ENCODE results near the gene MBTPS1. TPM values are rescaled to one million over a fixed set of nuclear protein-coding genes. Genes with fewer than 3 reads are reported as not detected.

The MBTPS1 gene
- total RNA-seq, 1 experiment from 2014 or later: 130 TPM

- no peak for DNase-seq
- Mint-ChIP-seq H3K27me3 (ENCODE audit: unreplicated experiment) (no peaks in the 10 kb centered on the region), H3K4me3 (ENCODE audit: low read depth, unreplicated experiment) (no peak overlapping the region), H3K4me1 (ENCODE audit: low read depth, unreplicated experiment) (no peaks in the 10 kb centered on the region), H3K36me3 (ENCODE audit: insufficient read depth, unreplicated experiment) (peaks cover 61% of the 10 kb centered on the region), H3K27ac (ENCODE audit: unreplicated experiment) (no peak overlapping the region), H3K9me3 (ENCODE audit: low read depth, unreplicated experiment) (no peaks in the 10 kb centered on the region)
- intact Hi-C loops (cut with micrococcal nuclease; ENCODE audit: unreplicated experiment): no loop called here
- BruUV-seq (replicated peaks): no TSS peak
- CTCF ChIA-PET: no interaction called here
- TF ChIP-seq CTCF (IDR thresholded peaks at IDR 0.05; ENCODE audit: unreplicated experiment): no peak
Measured at GRCh38 chr16:84055366-84055765, 61.4 kb downstream of the MBTPS1 start.

- intact Hi-C loops (cut with micrococcal nuclease; ENCODE audit: unreplicated experiment): no loop called here
- H3K4me1 Mint-ChIP-seq (ENCODE audit: low read depth, unreplicated experiment): no peaks in the 10 kb centered on the region
- H3K27me3 Mint-ChIP-seq (ENCODE audit: unreplicated experiment): no peaks in the 10 kb centered on the region
- H3K4me3 Mint-ChIP-seq (ENCODE audit: low read depth, unreplicated experiment): no peak overlapping the region
- DNase-seq: no peak
- H3K36me3 Mint-ChIP-seq (ENCODE audit: insufficient read depth, unreplicated experiment): peaks cover 59% of the 10 kb centered on the region
- no peak overlapping the region for H3K27ac Mint-ChIP-seq (ENCODE audit: unreplicated experiment)
- TF ChIP-seq CTCF (IDR thresholded peaks at IDR 0.05; ENCODE audit: unreplicated experiment): no peak
- no peaks in the 10 kb centered on the region for H3K9me3 Mint-ChIP-seq (ENCODE audit: low read depth, unreplicated experiment)
- CTCF ChIA-PET: no interaction called here
- BruUV-seq (replicated peaks): no TSS peak
Measured at GRCh38 chr16:84054916-84055315, 61.8 kb downstream of the MBTPS1 start.

- no peaks in the 10 kb centered on the region for H3K9me3 Mint-ChIP-seq (ENCODE audit: low read depth, unreplicated experiment)
- peaks cover 57% of the 10 kb centered on the region for H3K36me3 Mint-ChIP-seq (ENCODE audit: insufficient read depth, unreplicated experiment)
- TF ChIP-seq CTCF (IDR thresholded peaks at IDR 0.05; ENCODE audit: unreplicated experiment): no peak
- CTCF ChIA-PET: no interaction called here
- no peaks in the 10 kb centered on the region for H3K27me3 Mint-ChIP-seq (ENCODE audit: unreplicated experiment)
- H3K27ac Mint-ChIP-seq (ENCODE audit: unreplicated experiment): no peak overlapping the region
- no peak for DNase-seq
- H3K4me3 Mint-ChIP-seq (ENCODE audit: low read depth, unreplicated experiment): no peak overlapping the region
- intact Hi-C loops (cut with micrococcal nuclease; ENCODE audit: unreplicated experiment): no loop called here
- BruUV-seq (replicated peaks): no TSS peak
- H3K4me1 Mint-ChIP-seq (ENCODE audit: low read depth, unreplicated experiment): no peaks in the 10 kb centered on the region
Measured at GRCh38 chr16:84054271-84054670, 62.5 kb downstream of the MBTPS1 start.

- no peak for TF ChIP-seq CTCF (IDR thresholded peaks at IDR 0.05; ENCODE audit: unreplicated experiment)
- H3K9me3 Mint-ChIP-seq (ENCODE audit: low read depth, unreplicated experiment): no peaks in the 10 kb centered on the region
- H3K27me3 Mint-ChIP-seq (ENCODE audit: unreplicated experiment): no peaks in the 10 kb centered on the region
- no peak overlapping the region for H3K27ac Mint-ChIP-seq (ENCODE audit: unreplicated experiment)
- no TSS peak for BruUV-seq (replicated peaks)
- no peak overlapping the region for H3K4me3 Mint-ChIP-seq (ENCODE audit: low read depth, unreplicated experiment)
- intact Hi-C loops (cut with micrococcal nuclease; ENCODE audit: unreplicated experiment): no loop called here
- peaks cover 52% of the 10 kb centered on the region for H3K36me3 Mint-ChIP-seq (ENCODE audit: insufficient read depth, unreplicated experiment)
- CTCF ChIA-PET: no interaction called here
- H3K4me1 Mint-ChIP-seq (ENCODE audit: low read depth, unreplicated experiment): no peaks in the 10 kb centered on the region
- no peak for DNase-seq
Measured at GRCh38 chr16:84053237-84053636, 63.5 kb downstream of the MBTPS1 start.
